NCI-H2196 treated with DMSO at 0.1 percent for 48 hours (cell line): Measurements from ENCODE around the gene MAB21L4.

Source experiments
- DNase-seq: peaks from one replicate; lab custom pipeline; 2025; ENCODE audit not compliant: unreplicated experiment; lab: John Stamatoyannopoulos, UW

Gene MAB21L4

DNA sequence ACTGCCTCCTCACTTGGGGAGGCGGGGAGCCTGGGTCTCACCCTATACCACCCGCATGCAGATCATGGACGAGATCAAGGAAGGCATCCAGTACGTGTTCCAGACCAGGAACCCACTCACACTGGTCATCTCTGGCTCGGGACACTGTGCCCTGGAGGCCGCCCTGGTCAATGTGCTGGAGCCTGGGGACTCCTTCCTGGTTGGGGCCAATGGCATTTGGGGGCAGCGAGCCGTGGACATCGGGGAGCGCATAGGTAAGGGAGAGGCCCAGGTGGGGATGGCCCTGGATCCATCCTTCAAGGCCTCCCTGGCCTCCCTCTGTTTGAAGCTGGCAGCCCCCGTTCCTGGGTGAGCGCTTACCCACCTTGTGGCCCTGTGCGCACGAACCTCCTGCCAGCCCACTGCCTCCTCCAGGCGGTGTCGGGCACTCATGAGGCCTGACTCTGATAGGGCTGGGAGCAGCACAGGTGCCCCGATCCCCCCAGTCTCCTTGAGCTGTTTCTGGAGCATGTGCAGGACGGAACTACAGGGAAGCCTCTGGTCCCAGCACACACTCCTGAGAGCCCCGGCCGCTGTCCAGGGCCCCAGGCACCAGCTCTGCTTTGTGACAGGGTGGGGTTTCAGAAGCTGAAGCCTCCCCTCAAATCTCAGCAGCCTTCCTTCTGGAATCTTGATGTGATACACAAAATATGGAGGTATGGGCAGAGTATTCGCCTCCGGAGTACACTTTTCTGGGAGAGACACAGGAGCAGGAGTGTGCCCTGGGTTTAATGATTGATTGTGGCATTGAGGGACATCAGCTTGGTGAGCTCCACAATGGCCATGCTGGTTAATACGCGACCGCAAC is 26.6 kb downstream of the MAB21L4 start:
- no peak for DNase-seq

DNA sequence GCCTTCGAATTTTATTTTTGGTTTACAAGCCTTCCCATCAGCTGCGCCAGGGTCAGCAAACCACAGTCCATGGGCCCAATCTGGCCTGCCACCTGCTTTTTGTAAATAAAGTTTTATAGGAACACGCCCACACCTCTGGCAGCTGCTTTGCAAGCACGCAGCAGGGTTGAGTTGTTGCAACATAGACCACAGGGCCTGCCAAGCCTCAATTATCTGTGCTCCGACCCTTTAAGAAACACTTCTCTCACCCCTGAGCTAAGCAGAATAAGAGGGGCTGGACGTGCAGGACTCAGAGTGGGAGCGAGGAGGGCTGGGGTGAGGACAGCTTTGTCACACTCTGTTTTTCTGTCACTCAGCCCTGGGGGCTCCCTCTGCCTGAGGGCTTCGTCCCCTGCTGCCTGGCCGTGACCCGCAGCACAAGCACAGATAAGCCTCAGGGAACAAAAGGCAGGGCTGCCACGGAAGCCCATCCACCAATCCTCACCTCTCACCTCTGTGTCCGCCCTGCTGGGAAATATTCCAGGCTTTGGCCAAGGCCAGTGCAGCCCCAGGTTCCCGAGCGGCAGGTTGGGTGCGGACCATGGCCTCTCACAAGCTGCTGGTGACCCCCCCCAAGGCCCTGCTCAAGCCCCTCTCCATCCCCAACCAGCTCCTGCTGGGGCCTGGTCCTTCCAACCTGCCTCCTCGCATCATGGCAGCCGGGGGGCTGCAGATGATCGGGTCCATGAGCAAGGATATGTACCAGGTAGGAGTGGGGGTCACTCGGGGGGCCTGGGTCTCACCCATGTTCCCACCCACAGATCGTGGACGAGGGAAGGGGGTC is 27.5 kb downstream of the MAB21L4 start, which contains the start of gene AGXT:
Gene AGXT, plus strand, starts transcription at position 539 of the 823 bp plus-strand sequence. Its CDS starts 42 bp downstream, at position 581.
- peak; percentile 12 for DNase-seq

DNA sequence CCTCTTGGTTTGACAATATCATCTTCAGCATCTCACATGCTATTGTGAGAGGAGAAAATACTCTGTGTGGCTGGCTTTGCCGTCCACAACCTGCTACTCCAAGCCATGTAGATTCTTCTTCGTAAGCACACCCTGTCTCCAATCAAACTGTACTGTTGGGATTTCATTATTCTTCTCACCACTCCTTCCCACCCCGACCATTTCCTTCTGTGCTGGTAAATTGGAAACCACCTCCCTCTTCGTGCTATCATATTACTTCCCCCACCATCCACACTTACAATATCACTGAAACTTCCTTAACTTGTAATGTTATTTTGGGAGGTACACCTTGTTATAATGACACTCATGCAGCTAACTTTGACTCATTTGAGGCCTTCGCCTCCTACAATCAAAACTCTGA is 30.6 kb downstream of the MAB21L4 start:
- DNase-seq = no peak

DNA sequence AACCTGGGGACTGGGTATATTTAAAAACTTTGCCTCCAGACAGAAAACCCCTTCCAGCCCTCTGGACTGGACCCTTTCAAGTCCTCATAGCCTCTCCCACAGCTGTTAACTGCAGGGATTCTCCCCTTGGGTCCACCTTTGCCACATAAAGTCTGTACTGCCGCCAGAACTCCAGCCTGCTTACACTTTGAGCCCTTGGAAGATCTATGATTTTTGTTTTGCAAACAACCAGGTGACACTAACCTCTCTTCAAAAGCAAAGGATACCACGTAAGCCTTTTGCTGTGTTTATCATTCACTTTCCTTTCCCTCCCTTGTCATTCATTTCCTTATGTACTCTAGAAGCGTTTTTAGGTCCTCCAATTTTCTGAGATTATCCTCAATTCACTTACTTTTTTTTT is 31.5 kb downstream of the MAB21L4 start:
- no peak for DNase-seq

DNA sequence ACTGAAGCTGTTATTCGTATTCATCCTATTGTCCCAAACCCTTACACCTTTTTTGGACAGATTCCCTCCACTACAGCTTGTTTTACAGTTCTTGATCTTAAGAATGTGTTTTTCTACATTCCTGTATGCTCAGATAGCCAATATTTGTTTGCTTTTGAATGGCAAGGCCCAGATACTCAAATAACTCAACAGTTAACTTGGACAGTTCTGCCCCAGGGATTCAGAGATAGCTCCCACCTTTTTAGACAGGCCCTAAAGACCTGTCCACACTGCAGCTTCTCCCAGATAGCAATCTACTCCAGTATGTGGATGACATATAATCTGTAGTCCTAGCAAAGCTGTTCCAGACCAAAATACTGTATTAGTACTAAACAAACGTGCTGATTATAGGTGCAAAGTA is 34.4 kb downstream of the MAB21L4 start:
- no peak for DNase-seq

DNA sequence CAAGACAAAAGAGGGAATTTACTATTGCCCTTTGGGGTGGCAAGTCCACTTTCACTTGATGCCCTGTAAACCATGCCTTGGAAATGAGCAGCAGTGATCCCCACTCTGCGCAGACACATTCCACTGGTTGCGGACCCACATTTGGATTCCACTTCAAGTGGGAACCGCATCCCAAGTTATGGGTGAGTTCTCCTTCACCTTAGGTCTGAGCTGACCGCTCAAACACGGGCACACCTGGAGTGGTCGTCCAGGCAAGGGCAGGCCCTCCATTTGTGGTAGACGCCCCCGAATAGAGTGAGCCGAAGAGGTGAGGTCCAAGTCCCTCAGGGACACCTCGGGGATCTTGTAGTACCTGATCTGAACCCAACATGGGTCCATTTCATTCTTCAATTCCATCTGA is 37.1 kb downstream of the MAB21L4 start:
- DNase-seq = no peak

DNA sequence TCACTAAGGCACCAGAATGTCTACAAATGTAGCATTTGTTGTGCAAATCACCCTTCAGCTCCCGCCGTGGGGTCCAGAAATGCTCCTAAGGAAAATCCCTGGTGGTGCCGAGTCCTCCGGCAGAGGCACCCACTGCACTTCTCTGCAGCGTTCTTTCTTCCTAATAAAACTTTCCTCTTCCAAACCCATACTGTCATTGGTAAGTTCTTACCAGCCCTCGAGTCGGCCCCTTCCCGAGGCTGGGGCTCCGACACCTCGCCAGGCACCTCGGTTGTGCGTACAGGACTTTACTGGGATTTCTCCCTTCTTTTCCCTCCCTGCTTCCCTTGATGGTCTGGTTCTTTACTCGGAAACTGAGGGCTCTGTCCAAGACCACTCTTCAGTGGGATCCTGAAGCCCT is 37.6 kb downstream of the MAB21L4 start:
- DNase-seq = no peak

DNA sequence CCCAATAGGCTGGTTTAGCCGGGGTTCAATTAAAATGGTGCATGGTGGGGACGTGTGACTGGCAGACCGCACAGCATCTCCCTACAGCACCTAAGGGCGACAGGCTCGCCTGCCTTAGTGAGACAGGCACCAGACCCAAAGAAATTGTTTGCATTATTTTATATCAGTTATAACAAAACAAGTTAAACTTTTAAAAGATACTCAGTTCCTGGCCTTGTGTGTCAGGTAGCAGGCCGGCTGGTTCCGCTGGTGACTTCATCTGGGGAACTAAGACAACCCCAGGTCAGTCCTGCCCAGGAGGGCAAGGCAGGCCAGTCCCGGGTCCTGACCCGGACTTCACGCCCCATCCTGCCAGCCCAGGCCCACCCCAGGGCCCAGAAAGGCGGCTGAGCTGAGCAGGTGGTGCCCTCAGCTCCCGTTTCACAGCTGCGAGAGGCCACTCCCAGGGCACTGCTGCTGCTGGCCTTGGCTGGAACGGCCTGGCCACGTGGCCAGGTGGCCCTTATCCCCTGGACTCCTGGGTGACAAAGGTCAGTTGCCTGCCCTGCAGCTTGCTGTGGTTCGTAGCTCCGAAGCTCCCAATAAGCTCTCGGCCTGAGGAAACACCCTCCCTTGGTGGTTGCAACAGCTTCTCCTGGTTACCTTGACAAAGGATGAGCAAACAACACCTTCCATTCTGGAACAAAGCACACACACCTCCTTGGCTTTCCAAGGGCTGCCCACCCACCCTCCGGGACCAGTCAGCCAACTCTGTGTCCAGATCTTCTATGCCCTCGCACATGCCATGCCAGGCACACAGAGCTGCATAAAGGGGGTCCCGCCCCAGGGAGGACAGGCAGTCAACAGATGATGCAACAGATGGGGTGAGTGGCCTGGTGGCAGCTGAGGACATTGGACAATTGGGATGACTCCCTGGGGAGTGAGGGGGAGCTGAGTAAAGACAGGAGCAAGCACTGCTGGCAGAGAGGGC is 38.6 kb downstream of the MAB21L4 start:
- peak; percentile 16 for DNase-seq

DNA sequence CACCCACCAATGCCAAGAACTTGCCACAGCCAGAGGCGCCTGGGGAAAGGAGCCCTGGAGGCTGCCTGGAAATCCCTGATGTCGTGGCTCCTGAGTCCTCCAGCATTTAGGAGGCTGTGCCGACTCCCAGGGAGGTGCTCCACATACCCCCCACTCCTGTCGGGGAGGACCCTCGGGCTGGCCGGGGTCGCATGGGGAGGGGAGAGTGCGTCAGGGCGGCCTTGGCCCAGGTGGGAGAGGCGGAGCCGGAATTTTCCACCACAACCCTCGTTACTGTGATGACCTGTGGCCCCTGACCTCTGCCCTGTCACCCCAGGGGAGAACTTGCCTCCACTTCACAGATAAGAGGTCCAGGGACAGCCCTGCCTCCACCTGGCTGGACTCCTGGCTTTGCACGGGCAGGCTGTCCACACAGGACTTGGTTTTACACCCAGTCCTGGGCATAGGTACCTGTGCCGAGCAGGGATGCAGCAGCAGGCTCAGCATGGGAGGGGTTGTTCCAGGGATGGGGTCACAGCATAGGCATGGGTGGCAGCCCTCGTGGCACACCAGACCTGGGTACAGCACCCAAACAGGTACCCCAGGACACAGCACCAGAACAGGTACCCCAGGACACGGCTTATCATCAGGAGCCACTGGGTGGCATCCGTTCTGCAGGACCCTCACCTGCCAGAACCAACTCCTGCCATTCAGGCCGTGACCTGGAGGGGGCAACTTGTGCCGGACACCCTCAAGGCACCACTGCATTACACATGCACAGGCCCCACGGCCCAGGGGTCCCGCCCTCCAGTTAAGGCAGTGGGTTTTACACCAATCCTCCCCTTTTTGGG is 39.6 kb downstream of the MAB21L4 start:
- no peak for DNase-seq

DNA sequence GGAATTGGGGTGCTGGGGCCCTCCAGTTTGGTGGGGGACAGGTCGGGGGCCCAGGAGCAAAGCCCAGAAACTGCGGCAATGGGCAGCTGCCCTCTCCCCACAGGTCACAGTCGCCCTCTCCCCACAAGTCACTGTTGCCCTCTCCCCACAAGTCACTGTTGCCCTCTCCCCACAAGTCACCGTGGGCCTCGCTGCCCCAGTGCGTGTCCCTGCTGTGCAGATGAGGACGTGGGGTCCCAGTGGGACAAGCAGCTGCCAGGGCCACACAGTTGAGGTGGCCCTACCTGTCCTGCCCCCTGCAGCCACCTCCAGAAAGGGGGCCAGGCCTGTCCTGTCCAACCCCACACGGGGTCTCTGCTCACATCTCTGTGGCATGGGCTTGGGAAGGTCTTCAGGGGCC is 40.3 kb downstream of the MAB21L4 start:
- DNase-seq = no peak

DNA sequence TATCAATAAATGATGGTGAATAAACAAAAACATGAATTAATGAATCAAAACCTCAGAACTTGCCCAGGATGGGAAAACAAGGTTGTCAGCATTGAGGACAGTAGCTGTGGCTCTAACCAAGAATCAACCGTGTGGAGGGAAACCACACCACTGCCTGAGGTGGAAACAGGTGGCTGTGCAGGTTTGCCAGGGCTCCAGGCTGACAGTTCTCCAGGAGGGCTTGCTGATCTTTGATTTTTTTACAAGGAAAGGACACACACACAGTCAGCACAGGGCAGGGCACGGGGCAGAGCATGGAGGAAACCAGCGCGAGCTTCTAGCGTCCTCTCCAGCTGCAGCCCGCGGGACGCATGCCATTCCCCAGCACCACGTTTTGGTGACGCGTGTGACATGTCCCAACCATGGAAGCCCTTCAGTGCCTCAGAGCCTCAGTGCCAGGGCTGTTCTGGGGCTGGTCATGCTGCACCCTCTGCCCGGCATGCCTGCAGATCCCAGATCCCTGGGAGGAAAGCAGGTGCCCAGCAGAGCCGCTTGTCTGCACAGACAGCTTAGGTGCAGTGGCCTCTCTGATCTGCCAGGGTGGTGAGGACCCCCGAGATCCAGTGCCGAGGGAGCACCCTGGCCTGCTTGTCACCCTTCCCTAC is 43.2 kb downstream of the MAB21L4 start:
- DNase-seq = no peak

DNA sequence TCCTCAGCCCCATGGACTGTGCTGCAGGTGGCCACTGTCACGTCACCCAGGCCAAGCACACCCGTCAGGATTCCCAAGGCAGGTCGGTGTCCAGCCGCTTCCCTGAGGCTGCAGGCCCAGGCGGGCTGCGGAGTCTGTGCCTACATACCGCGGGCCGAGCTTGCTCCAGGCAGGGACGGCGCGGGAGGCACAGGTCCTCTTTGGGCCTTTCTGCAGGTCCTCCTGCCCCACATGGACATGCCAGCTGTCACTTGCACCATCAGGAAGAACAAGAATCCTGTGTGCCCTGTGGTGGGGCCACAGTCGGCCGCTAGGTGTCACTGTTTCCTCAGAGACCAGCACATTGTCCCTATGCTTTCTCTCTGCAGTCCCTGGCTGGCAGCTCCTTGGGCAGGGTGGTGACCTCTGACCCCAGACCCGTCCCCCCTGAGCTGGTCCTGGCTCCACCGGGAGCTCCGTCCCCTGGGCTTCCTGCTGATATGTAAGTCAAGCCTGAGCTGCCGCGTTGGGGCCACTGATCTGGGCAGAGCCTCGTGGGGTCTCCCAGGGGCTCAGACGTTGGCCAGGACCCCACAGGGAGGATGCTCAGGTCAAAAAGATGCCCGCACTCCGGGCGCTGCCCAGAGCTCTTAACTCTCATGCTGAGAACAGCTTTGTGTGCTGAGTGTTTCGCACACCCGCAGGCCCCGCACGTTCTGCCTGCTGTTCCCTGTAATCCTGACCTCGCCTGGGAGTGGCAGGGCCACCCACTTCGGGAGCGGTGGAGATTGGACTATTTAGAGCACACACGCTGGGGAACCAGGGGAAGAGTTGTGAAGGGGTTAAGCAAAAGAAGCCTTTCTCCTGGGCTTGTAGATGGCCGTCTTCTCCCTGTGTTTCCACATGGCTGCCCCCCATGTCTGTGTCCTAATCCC is 44.6 kb downstream of the MAB21L4 start:
- DNase-seq = peak; percentile 58

DNA sequence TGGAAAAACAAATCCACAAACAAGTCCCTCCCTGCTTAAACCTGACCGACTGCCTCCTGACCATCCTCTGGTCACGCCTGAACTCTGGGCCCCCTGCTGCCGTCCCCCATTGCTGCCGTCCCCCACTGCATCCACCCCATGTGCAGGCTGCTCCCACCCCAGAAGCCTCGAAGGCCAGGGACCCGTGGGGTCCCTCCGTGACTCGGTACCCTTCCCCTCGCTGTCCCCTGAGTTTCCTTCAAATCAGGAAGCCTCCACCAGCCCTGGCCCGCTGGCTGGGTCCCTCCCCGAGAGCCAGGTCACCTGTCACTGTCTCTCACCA is 45.2 kb downstream of the MAB21L4 start:
- DNase-seq = no peak

DNA sequence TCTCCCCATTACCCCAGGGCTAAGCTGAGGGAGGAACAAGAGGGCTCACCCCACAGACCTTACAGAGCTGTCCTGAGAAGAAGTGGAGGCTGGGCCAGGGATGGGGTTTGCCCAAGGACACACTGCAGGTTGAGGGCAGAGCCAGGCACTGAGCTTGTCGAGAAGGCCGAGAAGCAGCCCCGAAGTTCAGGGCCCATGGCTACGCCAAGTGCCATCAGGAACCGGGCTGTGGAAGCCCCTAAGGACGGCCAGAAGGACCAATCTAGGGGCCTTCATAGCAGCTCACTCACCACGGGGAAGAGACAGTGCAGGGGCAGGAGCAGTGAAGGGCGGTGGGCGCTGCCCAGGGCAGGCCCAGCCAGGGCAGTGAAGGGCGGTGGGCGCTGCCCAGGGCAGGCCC is 45.9 kb downstream of the MAB21L4 start:
- no peak for DNase-seq

DNA sequence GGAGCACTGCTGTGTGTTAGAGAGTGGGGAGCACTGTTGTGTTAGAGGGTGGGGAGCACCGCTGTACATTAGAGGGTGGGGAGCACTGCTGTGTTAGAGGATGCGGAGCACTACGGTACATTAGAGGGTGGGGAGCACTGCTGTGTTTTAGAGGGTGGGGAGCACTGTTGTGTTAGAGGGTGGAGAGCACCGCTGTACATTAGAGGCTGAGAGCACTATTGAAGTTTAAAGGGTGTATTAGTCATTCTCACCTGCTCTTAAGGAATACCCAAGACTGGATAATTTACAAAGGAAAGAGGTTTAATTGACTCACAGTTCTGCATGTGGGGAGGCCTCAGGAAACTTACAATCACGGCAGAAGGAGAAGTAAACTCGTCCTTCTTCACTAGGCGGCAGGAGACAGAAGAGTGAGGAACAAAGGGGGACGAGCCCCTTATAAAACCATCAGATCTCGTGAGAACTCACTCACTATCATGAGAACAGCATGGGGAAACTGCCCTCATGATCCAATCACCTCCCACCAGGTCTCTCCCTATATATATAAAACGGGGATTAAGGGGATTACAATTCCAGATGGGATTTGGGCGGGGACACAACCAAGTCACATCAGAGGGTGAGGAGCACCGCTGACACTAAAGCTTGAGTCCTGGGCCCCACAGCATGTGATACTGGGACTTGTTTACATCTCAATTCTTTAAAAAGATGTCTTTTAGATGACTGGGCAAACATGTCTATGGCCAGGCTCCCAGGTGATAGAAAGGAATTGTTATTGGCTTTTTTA is 46.9 kb downstream of the MAB21L4 start:
- DNase-seq = no peak

DNA sequence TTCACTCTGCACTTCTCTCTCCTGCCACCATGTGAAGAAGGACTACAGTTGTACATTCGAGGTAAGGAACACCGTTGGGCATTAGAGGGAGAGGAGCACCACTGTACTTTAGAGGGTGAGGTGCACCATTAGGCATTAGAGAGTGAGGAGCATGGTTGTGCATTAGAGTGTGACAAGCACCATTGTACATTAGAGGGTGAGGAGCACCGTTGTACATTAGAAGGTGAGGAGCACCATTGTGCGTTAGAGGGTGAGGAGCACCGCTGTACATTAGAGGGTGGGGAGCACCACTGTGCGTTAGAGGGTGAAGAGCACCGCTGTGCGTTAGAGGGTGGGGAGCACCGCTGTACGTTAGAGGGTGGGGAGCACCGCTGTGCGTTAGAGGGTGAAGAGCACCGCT is 48.1 kb downstream of the MAB21L4 start:
- no peak for DNase-seq

DNA sequence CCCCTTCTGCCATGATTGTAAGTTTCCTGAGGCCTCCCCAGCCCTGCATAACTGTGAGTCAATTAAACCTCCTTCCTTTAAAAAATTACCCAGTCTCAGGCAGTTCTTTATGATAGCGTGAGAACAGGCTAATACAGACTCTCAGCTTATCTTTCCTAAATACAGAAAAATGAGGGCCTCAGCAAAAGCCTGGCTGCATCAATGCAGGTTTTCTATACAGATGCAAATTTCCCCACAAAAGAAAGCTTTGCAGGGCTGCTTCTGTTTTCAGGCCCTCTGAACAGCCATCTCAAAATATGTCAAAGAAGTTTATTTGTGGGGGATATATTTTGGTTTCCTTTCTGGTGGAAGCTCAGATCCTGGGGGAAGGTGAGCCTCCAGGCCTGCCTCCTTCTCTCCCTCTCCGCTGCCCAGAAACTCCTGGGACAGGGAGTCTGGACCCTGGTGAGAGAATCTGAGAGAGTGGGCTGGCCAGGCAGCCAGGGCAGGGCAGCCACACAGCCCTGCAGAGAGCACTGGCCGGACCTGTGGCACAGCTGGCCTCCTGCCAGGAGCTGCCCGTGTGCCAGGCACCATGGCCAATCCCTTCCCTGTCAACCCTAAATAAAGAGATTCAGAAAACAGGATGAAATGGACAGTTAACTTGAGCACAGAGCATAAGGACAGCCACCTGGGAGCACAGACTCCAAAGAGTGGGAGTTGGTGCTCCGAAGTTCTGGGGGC is 48.9 kb downstream of the MAB21L4 start:
- DNase-seq = no peak
